ENCODE data around the gene CEACAM7. TPM values are rescaled to one million over a fixed set of nuclear protein-coding genes. Genes with fewer than 3 reads are reported as not detected.

CEACAM7 gene
- total and polyA plus RNA-seq, 2 of the 13 experiments (the other 11 are each of a cell fraction or from before 2014, with no cell fraction given) = not detected

- no peak for FAIRE-seq
- in situ Hi-C loops (cut with HindIII; ENCODE audit: extremely low pct_ligation_motif_present, low pct_unique_long_range_greater_than_20kb) = no loop called here
These were observed 50.6 kb downstream of the CEACAM7 start for GRCh38 chr19:41637484-41637883.

More at GRCh38 chr19:41637484-41637883, 50.6 kb downstream of the CEACAM7 start:
- Histone ChIP-seq H3K4me1 (ENCODE audit: insufficient read depth, low read length) (no peaks in the 10 kb centered on the region), H3K4me2 (ENCODE audit: low read depth, low read length) (no peak overlapping the region), H3K36me3 (replicated peaks in 1 of 2; ENCODE audit: control insufficient read depth in 1 of 2, insufficient read depth in 2 of 2, low read length in 2 of 2) (no peaks in the 10 kb centered on the region), H3K9ac (ENCODE audit: insufficient read depth, low read depth, low read length) (no peak overlapping the region), H3K27me3 (ENCODE audit: control insufficient read depth in 1 of 2, insufficient read depth in 2 of 2, low read length in 2 of 2) (no peaks in the 10 kb centered on the region; a peak in 1 of 5 replicates), H3K27ac (ENCODE audit: extremely low read length, insufficient read depth, low read length) (no peak overlapping the region), H3K79me2 (ENCODE audit: insufficient read depth, low read length) (no peaks in the 10 kb centered on the region), H4K20me1 (ENCODE audit: insufficient read depth, low read length) (no peaks in the 10 kb centered on the region), H3K4me3 (replicated peaks in 1 of 3; ENCODE audit: insufficient read depth in 1 of 3, low read depth in 2 of 3, low read length in 3 of 3) (no peak overlapping the region), H3K9me3 (ENCODE audit: low read length) (no peaks in the 10 kb centered on the region), H2AFZ (ENCODE audit: low read length) (no peak overlapping the region)
- DNase-seq (ENCODE audit: low spot score) (no peak), ATAC-seq (no peak)
- POLR2A ChIA-PET = no interaction called here
- no peak for TF ChIP-seq MAZ (IDR thresholded peaks at IDR 0.05; ENCODE audit: borderline replicate concordance, low read depth, low read length)
- no peak for TF ChIP-seq MAZ (CRISPR knock-in tag; IDR thresholded peaks at IDR 0.05; ENCODE audit: low read depth)
- no peak for TF ChIP-seq FIP1L1 (IDR thresholded peaks at IDR 0.05; ENCODE audit: borderline replicate concordance, insufficient read depth, low read depth, low read length)
- TF ChIP-seq ELF4 (CRISPR knock-in tag; IDR thresholded peaks at IDR 0.05; ENCODE audit: borderline replicate concordance) = no peak
- no peak for TF ChIP-seq GATA4 (IDR thresholded peaks at IDR 0.05; ENCODE audit: borderline replicate concordance, low read depth)
- no peak for TF ChIP-seq DZIP1 (CRISPR knock-in tag; IDR thresholded peaks at IDR 0.05)
- no peak for TF ChIP-seq YEATS4 (CRISPR knock-in tag; IDR thresholded peaks at IDR 0.05; ENCODE audit: borderline replicate concordance)
- no peak for TF ChIP-seq FOXP1 (IDR thresholded peaks at IDR 0.05)
- TF ChIP-seq FOXP1 (CRISPR knock-in tag; IDR thresholded peaks at IDR 0.05) = no peak
- no peak for TF ChIP-seq ZNF326 (CRISPR knock-in tag; IDR thresholded peaks at IDR 0.05; ENCODE audit: borderline replicate concordance)
- TF ChIP-seq ZNF788 (CRISPR knock-in tag; IDR thresholded peaks at IDR 0.05; ENCODE audit: borderline replicate concordance) = no peak
- TF ChIP-seq SRY (CRISPR knock-in tag; IDR thresholded peaks at IDR 0.05) = no peak
- TF ChIP-seq ELF3 (CRISPR knock-in tag; IDR thresholded peaks at IDR 0.05) = no peak
- BruUV-seq (replicated peaks) = no TSS peak
- WGBS (ENCODE audit: low lambda C conversion rate) = 33% methylated on average over 2 of the region's 2 CpGs
- intact Hi-C loops (cut with micrococcal nuclease; ENCODE audit: unreplicated experiment) = no loop called here
- CTCF ChIA-PET (ENCODE audit: low intra/inter-chr PET ratio, low total read pairs) = no interaction called here

All from HepG2 (cell line).